ENCODE data around the gene INPP5E.

DNA sequence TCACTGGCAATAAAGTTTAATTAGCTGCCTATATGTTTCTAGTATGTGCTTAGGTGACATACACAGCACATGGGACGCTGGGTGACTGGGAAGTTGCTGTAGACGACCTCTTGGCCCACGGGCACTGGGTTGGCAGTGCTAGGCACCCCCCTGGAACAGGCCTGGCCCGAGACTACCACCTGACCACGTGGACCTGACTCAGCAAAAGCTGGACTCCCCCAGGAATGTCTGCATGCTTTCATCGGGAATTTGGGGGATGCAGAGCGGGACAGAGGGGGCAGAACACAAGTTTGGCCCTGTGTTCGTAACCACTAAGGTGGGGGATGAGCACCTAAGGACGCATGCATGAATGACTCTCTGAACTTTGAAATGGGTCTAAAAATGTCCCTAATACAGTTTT is 16.6 kb upstream of the INPP5E start:
- no peak for TF ChIP-seq FOXM1 (IDR thresholded peaks at IDR 0.05; ENCODE audit: low read depth, low read length)
- TF ChIP-seq ZNF274 (IDR thresholded peaks at IDR 0.05; ENCODE audit: insufficient read depth, insufficient read length) = no peak
- TF ChIP-seq SIN3A (IDR thresholded peaks at IDR 0.05; ENCODE audit: low read depth, low read length) = no peak
- no peak for TF ChIP-seq BCL11A (IDR thresholded peaks at IDR 0.05; ENCODE audit: low read depth, low read length)
- no peak for TF ChIP-seq EP300 (IDR thresholded peaks at IDR 0.05; ENCODE audit: borderline replicate concordance in 1 of 2, control insufficient read depth in 1 of 2, low read depth in 2 of 2, low read length in 2 of 2)
- TF ChIP-seq EZH2 (IDR thresholded peaks at IDR 0.05; ENCODE audit: borderline replicate concordance, control insufficient read depth, low read depth, low read length) = no peak
- TF ChIP-seq POLR2AphosphoS5 (IDR thresholded peaks at IDR 0.05; ENCODE audit: low read length) = no peak

Data from GM12878 (cell line).